ENCODE data around the gene VPS25. TPM values are rescaled to one million over a fixed set of nuclear protein-coding genes. Genes with fewer than 3 reads are reported as not detected.

VPS25 gene
- total and polyA plus RNA-seq, 2 experiments from 2014 or later, result 101 to 136 TPM

GRCh38 chr17:42744283-42744805 is 28.9 kb upstream of the VPS25 start:
- TF ChIP-seq CTCF (IDR thresholded peaks at IDR 0.05; ENCODE audit: low read depth, low read length), result peak; percentile 7
- peak overlapping the region; percentile 76 for H3K4me3 ChIP-seq
- no peaks in the 10 kb centered on the region for H3K9me3 ChIP-seq (ENCODE audit: low read depth)
- peak; percentile 42 to 81 for DNase-seq (ENCODE audit: low read depth in 1 of 2, low spot score in 1 of 2)
- H3K4me1 ChIP-seq (ENCODE audit: low read depth), result peaks cover 10% of the 10 kb centered on the region
- H3K36me3 ChIP-seq, result no peaks in the 10 kb centered on the region
- no peaks in the 10 kb centered on the region for H3K27me3 ChIP-seq
- peak overlapping the region; percentile 96 for H3K27ac ChIP-seq

GRCh38 chr17:42744806-42745617 is 28.2 kb upstream of the VPS25 start, which contains the start of gene EZH1:
TSS of gene EZH1 (minus strand) at chr17:42745040. CDS start at chr17:42728941, 16,099 bp downstream.
- DNase-seq (ENCODE audit: low read depth in 1 of 2, low spot score in 1 of 2), result peak; percentile 94 to 95
- Histone ChIP-seq H3K27me3 (no peaks in the 10 kb centered on the region), H3K4me3 (peak within 1 kb of the TSS; percentile 76), H3K27ac (peak within 1 kb of the TSS; percentile 96), H3K9me3 (ENCODE audit: low read depth) (no peaks in the 10 kb centered on the region), H3K4me1 (ENCODE audit: low read depth) (peaks cover 10% of the 10 kb centered on the region), H3K36me3 (no peaks in the 10 kb centered on the region)
- no peak for TF ChIP-seq CTCF (IDR thresholded peaks at IDR 0.05; ENCODE audit: low read depth, low read length)

GRCh38 chr17:42748202-42748907 is 24.9 kb upstream of the VPS25 start:
- Histone ChIP-seq H3K27me3 (no peaks in the 10 kb centered on the region), H3K4me3 (no peak overlapping the region), H3K36me3 (no peaks in the 10 kb centered on the region), H3K4me1 (ENCODE audit: low read depth) (peaks cover 9% of the 10 kb centered on the region), H3K27ac (no peak overlapping the region), H3K9me3 (ENCODE audit: low read depth) (no peaks in the 10 kb centered on the region)
- no peak for TF ChIP-seq CTCF (IDR thresholded peaks at IDR 0.05; ENCODE audit: low read depth, low read length)
- no peak for DNase-seq (ENCODE audit: low read depth in 1 of 2, low spot score in 1 of 2)

- no peaks in the 10 kb centered on the region for H3K27me3 ChIP-seq
- H3K36me3 ChIP-seq, result no peaks in the 10 kb centered on the region
- no peak for DNase-seq (ENCODE audit: low read depth in 1 of 2, low spot score in 1 of 2)
- H3K27ac ChIP-seq, result no peak overlapping the region
- TF ChIP-seq CTCF (IDR thresholded peaks at IDR 0.05; ENCODE audit: low read depth, low read length), result no peak
- no peaks in the 10 kb centered on the region for H3K9me3 ChIP-seq (ENCODE audit: low read depth)
- H3K4me3 ChIP-seq, result no peak overlapping the region
- H3K4me1 ChIP-seq (ENCODE audit: low read depth), result peaks cover under 1% of the 10 kb centered on the region
Observed at GRCh38 chr17:42748908-42749798, 24.1 kb upstream of the VPS25 start.
